NB4 (cell line): ENCODE measurements around the gene SLC25A11.

Experiments
- CTCF ChIP-seq: IDR thresholded peaks from one replicate; pipeline ENCODE4 v1.5.1; 2012; ENCODE audit warnings: low read depth, low read length
- POLR2A ChIP-seq: IDR thresholded peaks from 2 replicates; pipeline ENCODE4 v1.6.1; 2011; ENCODE audit warnings: mild to moderate bottlenecking; ENCODE audit not compliant: insufficient read length; ENCODE audit errors: extremely low read depth

- TF ChIP-seq POLR2A (no peak), CTCF (no peak)
These were observed 32.5 kb upstream of the SLC25A11 start for GRCh38 chr17:4972322-4972721.
